ENCODE data around the gene SHC2. TPM values are rescaled to one million over a fixed set of nuclear protein-coding genes. Genes with fewer than 3 reads are reported as not detected.
"Not testable (repeated sequence)": the region's sequence is repeated elsewhere in the genome, so short reads cannot be mapped to it uniquely, and the experiment has no call there.

Gene SHC2
- total RNA-seq, 2 donors from 2014 or later, result 2.7 to 9.5 TPM

GRCh38 chr19:383922-384798, 76.7 kb downstream of the SHC2 start:
- no peak for DNase-seq
- H3K27ac ChIP-seq, result no peak overlapping the region
- no peaks in the 10 kb centered on the region for H3K4me1 ChIP-seq
- H3K36me3 ChIP-seq, result no peaks in the 10 kb centered on the region
- no peaks in the 10 kb centered on the region for H3K9me3 ChIP-seq
- peaks cover 12% of the 10 kb centered on the region for H3K27me3 ChIP-seq
- no peak overlapping the region for H3K9ac ChIP-seq (ENCODE audit: low read depth in 2 of 2, low read length in 2 of 2)
- H3K4me3 ChIP-seq, result no peak overlapping the region
- TF ChIP-seq CTCF (IDR thresholded peaks at IDR 0.05), result no peak
- intact Hi-C loops (cut with DNase I), result loop anchor here (10.0 kb wide), 1 partner anchor 91 kb away; a partner anchor contains a TSS

GRCh38 chr19:383040-383439, 77.8 kb downstream of the SHC2 start:
- DNase-seq, result no peak
- H3K36me3 ChIP-seq, result no peaks in the 10 kb centered on the region
- H3K4me3 ChIP-seq, result no peak overlapping the region
- H3K4me1 ChIP-seq, result no peaks in the 10 kb centered on the region
- no peak overlapping the region for H3K9ac ChIP-seq (ENCODE audit: low read depth in 2 of 2, low read length in 2 of 2)
- H3K9me3 ChIP-seq, result no peaks in the 10 kb centered on the region
- no peak for TF ChIP-seq CTCF (IDR thresholded peaks at IDR 0.05)
- H3K27me3 ChIP-seq, result peaks cover 12% of the 10 kb centered on the region
- intact Hi-C loops (cut with DNase I), result loop anchor here (10.0 kb wide), 1 partner anchor 92 kb away; a partner anchor contains a TSS
- no peak overlapping the region for H3K27ac ChIP-seq

GRCh38 chr19:382578-382977, 78.3 kb downstream of the SHC2 start:
- H3K27ac ChIP-seq; H3K4me1 ChIP-seq; H3K36me3 ChIP-seq; H3K9ac ChIP-seq (ENCODE audit: low read depth in 2 of 2, low read length in 2 of 2); H3K4me3 ChIP-seq; DNase-seq; H3K9me3 ChIP-seq: not testable (repeated sequence)
- peaks cover 12% of the 10 kb centered on the region for H3K27me3 ChIP-seq
- intact Hi-C loops (cut with DNase I), result loop anchor here (10.0 kb wide), 1 partner anchor 92 kb away; a partner anchor contains a TSS

- not testable (repeated sequence) for H3K4me1 ChIP-seq; H3K9me3 ChIP-seq; H3K4me3 ChIP-seq; H3K9ac ChIP-seq (ENCODE audit: low read depth in 2 of 2, low read length in 2 of 2); H3K27ac ChIP-seq; H3K36me3 ChIP-seq; DNase-seq
- intact Hi-C loops (cut with DNase I), result loop anchor here (10.0 kb wide), 1 partner anchor 93 kb away; a partner anchor contains a TSS
- H3K27me3 ChIP-seq, result peaks cover 12% of the 10 kb centered on the region
Observed at GRCh38 chr19:381901-382300, 78.9 kb downstream of the SHC2 start.

- not testable (repeated sequence) for H3K4me1 ChIP-seq; H3K9ac ChIP-seq (ENCODE audit: low read depth in 2 of 2, low read length in 2 of 2); H3K36me3 ChIP-seq; H3K9me3 ChIP-seq; H3K27ac ChIP-seq; H3K4me3 ChIP-seq; DNase-seq
- peaks cover 12% of the 10 kb centered on the region for H3K27me3 ChIP-seq
- intact Hi-C loops (cut with DNase I), result loop anchor here (10.0 kb wide), 1 partner anchor 94 kb away; a partner anchor contains a TSS
Observed at GRCh38 chr19:380618-381219, 80.1 kb downstream of the SHC2 start.

- no peak for DNase-seq
- no peak overlapping the region for H3K9ac ChIP-seq (ENCODE audit: low read depth in 2 of 2, low read length in 2 of 2)
- peaks cover 12% of the 10 kb centered on the region for H3K27me3 ChIP-seq
- no peaks in the 10 kb centered on the region for H3K9me3 ChIP-seq
- no peak overlapping the region for H3K27ac ChIP-seq
- intact Hi-C loops (cut with DNase I), result loop anchor here (10.0 kb wide), 1 partner anchor 95 kb away; a partner anchor contains a TSS
- H3K4me3 ChIP-seq, result no peak overlapping the region
- H3K4me1 ChIP-seq, result no peaks in the 10 kb centered on the region
- H3K36me3 ChIP-seq, result no peaks in the 10 kb centered on the region
- TF ChIP-seq CTCF (IDR thresholded peaks at IDR 0.05), result no peak
Observed at GRCh38 chr19:379796-380195, 81.0 kb downstream of the SHC2 start.
